ENCODE results near the gene ADRM1.

ADRM1 gene

GRCh38 chr20:62350629-62351422 is 48.0 kb downstream of the ADRM1 start:
- in situ Hi-C loops (cut with HindIII; ENCODE audit: low pct_ligation_motif_present, low sequenced_read_pairs) = no loop called here
- Histone ChIP-seq H3K27ac (no peak overlapping the region), H3K36me3 (replicated peaks) (peaks cover 54% of the 10 kb centered on the region), H3K4me3 (ENCODE audit: low read depth, low read length) (no peak overlapping the region), H3K27me3 (replicated peaks) (no peaks in the 10 kb centered on the region)
- TF ChIP-seq, protein P1, sequence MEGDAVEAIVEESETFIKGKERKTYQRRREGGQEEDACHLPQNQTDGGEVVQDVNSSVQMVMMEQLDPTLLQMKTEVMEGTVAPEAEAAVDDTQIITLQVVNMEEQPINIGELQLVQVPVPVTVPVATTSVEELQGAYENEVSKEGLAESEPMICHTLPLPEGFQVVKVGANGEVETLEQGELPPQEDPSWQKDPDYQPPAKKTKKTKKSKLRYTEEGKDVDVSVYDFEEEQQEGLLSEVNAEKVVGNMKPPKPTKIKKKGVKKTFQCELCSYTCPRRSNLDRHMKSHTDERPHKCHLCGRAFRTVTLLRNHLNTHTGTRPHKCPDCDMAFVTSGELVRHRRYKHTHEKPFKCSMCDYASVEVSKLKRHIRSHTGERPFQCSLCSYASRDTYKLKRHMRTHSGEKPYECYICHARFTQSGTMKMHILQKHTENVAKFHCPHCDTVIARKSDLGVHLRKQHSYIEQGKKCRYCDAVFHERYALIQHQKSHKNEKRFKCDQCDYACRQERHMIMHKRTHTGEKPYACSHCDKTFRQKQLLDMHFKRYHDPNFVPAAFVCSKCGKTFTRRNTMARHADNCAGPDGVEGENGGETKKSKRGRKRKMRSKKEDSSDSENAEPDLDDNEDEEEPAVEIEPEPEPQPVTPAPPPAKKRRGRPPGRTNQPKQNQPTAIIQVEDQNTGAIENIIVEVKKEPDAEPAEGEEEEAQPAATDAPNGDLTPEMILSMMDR (IDR thresholded peaks at IDR 0.05; ENCODE audit: low read depth, low read length, missing control alignments) = no peak
- no peak for DNase-seq

GRCh38 chr20:62351469-62352401 is 48.9 kb downstream of the ADRM1 start:
- no peaks in the 10 kb centered on the region for H3K27me3 ChIP-seq (replicated peaks)
- H3K36me3 ChIP-seq (replicated peaks) = peaks cover 45% of the 10 kb centered on the region
- TF ChIP-seq, protein P1 (IDR thresholded peaks at IDR 0.05; ENCODE audit: low read depth, low read length, missing control alignments) = no peak
- H3K4me3 ChIP-seq (ENCODE audit: low read depth, low read length) = no peak overlapping the region
- no peak for DNase-seq
- H3K27ac ChIP-seq = no peak overlapping the region
- in situ Hi-C loops (cut with HindIII; ENCODE audit: low pct_ligation_motif_present, low sequenced_read_pairs) = no loop called here

- no peak overlapping the region for H3K4me3 ChIP-seq (ENCODE audit: low read depth, low read length)
- in situ Hi-C loops (cut with HindIII; ENCODE audit: low pct_ligation_motif_present, low sequenced_read_pairs) = no loop called here
- DNase-seq = no peak
- H3K27ac ChIP-seq = no peak overlapping the region
- TF ChIP-seq, protein P1 (IDR thresholded peaks at IDR 0.05; ENCODE audit: low read depth, low read length, missing control alignments) = no peak
- peaks cover 36% of the 10 kb centered on the region for H3K36me3 ChIP-seq (replicated peaks)
- no peaks in the 10 kb centered on the region for H3K27me3 ChIP-seq (replicated peaks)
Measured at GRCh38 chr20:62352402-62353288, 49.8 kb downstream of the ADRM1 start.

DNA sequence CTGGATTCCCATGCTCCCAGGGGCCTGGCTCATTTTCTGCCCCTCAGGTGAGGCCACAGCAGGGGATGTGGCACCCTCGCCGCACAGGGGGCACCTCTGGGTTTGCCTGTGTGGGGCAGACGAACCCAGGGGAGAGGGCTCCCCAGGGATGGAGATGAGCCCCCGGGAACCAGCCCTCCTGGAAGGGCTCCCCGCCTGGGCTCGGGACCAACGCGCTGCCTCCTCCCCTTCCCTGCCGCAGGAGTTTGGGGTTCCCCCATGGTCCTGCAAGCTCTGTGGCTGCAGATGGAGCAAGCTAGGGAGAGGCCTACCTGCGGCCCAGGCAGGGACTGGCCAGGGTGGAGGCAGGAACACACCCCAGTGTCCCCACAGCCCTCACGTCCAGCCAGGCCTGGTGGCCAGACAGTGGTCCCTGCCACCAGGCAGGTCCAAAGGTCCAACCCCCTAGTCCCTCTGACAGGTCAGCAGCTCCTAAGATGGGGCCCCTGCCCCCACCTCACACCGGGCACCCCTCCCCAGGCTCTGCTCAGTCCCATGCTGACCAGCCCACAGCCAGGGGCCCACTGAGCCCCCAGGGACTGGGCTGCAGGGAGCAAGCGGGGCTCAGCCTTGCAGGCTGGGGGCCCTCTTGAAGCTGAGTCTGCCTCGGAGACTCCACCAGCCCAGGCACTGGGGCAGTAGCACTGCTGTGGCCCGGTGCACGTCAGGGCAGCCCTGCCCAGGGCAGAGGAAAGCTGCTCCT is 50.7 kb downstream of the ADRM1 start:
- TF ChIP-seq, protein P1 (IDR thresholded peaks at IDR 0.05; ENCODE audit: low read depth, low read length, missing control alignments) = no peak
- Histone ChIP-seq H3K27ac (no peak overlapping the region), H3K27me3 (replicated peaks) (no peaks in the 10 kb centered on the region), H3K36me3 (replicated peaks) (peaks cover 33% of the 10 kb centered on the region), H3K4me3 (ENCODE audit: low read depth, low read length) (no peak overlapping the region)
- DNase-seq = no peak
- in situ Hi-C loops (cut with HindIII; ENCODE audit: low pct_ligation_motif_present, low sequenced_read_pairs) = no loop called here
